Epithelial cell of proximal tubule (primary cell): ENCODE results near the gene GAP43. TPM values are rescaled to one million over a fixed set of nuclear protein-coding genes. Genes with fewer than 3 reads are reported as not detected.

Experiments
- DNase-seq: peaks from one replicate; pipeline ENCODE4 v3.0.0-alpha.2; 2011; ENCODE audit warnings: low read depth
- H3K4me3 ChIP-seq: 2 replicates; pipeline ENCODE4 v1.5.1; 2011; ENCODE audit warnings: low read depth, mild to moderate bottlenecking, low read length
- CTCF ChIP-seq: conservative IDR thresholded peaks from 2 replicates; pipeline ENCODE4 v1.5.1; 2012; ENCODE audit warnings: low read depth, mild to moderate bottlenecking, low read length
- total RNA-seq: library from RNA; depleted of rRNA; stranded (reverse); fragments of >200 nt; gene quantifications from 2 replicates; pipeline ENCODE4 v1.2.3, GENCODE V29; 2015

Gene GAP43
- total RNA-seq, 1 donor from 2014 or later: not detected

GRCh38 chr3:115635406-115635805, 12.1 kb downstream of the GAP43 start:
- H3K4me3 ChIP-seq: no peak overlapping the region
- no peak for TF ChIP-seq CTCF
- no peak for DNase-seq

- no peak for DNase-seq
- no peak overlapping the region for H3K4me3 ChIP-seq
- TF ChIP-seq CTCF: no peak
Measured at GRCh38 chr3:115638241-115638640, 14.9 kb downstream of the GAP43 start.

- no peak for TF ChIP-seq CTCF
- no peak overlapping the region for H3K4me3 ChIP-seq
- DNase-seq: no peak
Measured at GRCh38 chr3:115638991-115639390, 15.7 kb downstream of the GAP43 start.

- no peak for DNase-seq
- no peak overlapping the region for H3K4me3 ChIP-seq
- no peak for TF ChIP-seq CTCF
Measured at GRCh38 chr3:115644391-115644790, 21.1 kb downstream of the GAP43 start.

- H3K4me3 ChIP-seq: no peak overlapping the region
- DNase-seq: no peak
- no peak for TF ChIP-seq CTCF
Measured at GRCh38 chr3:115646027-115646690, 22.8 kb downstream of the GAP43 start.

- H3K4me3 ChIP-seq: no peak overlapping the region
- TF ChIP-seq CTCF: no peak
- no peak for DNase-seq
Measured at GRCh38 chr3:115648559-115648958, 25.2 kb downstream of the GAP43 start.

- DNase-seq: no peak
- no peak overlapping the region for H3K4me3 ChIP-seq
- TF ChIP-seq CTCF: no peak
Measured at GRCh38 chr3:115651087-115651486, 27.8 kb downstream of the GAP43 start.
